GM18861 (cell line): ENCODE measurements around the gene SIK3.

Source experiments
- ATAC-seq: cut with Tn5 transposase; IDR thresholded peaks from one replicate; pipeline ENCODE4 v1.9.1; 2021; ENCODE audit not compliant: unreplicated experiment

Gene SIK3

GRCh38 chr11:116901964-116902688 lies 196.1 kb downstream of the SIK3 start:
- no peak for ATAC-seq

- ATAC-seq = no peak
Measured at GRCh38 chr11:116901211-116901610, 197.0 kb downstream of the SIK3 start.

DNA sequence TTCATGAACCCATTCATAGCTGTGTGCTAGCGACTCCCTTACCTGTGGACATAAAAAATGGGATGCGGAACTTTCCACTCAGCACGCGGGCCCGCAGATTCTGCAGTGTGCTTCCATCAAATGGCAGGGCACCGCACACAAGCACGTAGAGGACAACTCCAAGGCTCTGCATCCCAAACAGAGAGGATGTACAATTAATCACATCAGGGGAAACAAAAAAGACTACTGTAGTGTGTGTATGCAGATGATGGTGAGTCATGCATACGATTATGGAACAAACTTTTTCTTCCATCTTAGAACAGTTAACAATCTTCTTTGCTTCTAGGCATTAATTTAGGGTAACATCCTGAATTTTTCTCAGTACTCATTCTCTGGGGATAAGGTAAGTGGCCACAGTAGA lies 202.0 kb downstream of the SIK3 start:
- no peak for ATAC-seq

GRCh38 chr11:116895048-116895757 lies 203.0 kb downstream of the SIK3 start:
- no peak for ATAC-seq

DNA sequence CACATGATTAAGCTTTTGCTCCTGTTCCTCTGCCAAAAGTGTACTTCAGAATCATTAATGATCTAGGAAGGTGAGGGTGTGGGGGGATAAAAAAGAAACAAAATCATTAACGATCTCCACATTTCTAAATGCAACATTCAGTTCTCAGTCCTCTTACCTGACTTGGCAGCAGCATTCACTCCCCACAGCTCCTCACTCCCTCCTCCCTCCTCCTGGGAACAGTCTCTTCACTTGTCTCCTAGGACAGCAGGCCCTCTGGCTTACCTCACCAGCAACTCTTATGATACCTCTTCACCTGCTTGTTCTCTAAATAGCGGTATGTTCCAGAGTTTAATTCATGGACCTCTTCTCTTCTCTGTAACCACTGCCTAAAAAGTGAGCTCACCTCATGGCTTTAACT lies 204.3 kb downstream of the SIK3 start:
- ATAC-seq = no peak

DNA sequence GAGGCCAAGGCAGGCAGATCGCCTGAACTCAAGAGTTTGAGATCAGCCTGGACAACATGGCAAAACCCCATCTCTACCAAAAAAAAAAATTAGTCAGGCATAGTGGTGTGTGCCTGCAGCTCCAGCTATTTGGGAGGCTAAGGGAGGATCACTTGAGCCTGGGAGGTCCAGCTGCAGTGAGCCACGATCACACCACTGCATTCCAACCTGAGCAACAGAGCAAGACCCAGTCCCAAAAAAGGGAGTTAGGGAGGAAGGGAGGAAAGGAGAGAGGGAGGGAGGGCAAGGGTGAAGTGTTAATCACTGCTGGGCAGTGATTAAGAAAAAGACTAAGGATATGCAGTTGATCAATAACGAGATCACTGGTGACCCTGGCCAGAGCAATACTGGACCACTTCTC lies 204.8 kb downstream of the SIK3 start:
- no peak for ATAC-seq

DNA sequence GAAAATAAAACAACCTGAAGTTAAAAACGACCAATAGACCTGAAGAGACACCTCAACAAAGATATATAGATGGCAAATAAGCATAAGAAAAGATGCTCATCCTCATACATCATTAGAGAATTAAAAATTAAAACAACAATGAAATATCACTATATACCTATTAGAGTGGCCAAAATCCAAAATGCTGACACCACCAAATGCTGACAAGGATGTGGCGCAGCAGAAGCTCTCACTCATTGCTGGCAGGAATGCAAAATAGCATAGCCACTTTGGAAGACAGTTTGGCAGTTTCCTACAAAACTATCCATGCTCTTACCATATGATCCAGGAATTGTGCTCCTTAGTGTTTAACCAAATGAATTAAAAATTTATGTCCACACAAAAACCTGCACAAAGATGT lies 205.9 kb downstream of the SIK3 start:
- ATAC-seq = no peak

- no peak for ATAC-seq
Measured at GRCh38 chr11:116891746-116892145, 206.5 kb downstream of the SIK3 start.

- ATAC-seq = no peak
Measured at GRCh38 chr11:116890607-116891006, 207.6 kb downstream of the SIK3 start.

DNA sequence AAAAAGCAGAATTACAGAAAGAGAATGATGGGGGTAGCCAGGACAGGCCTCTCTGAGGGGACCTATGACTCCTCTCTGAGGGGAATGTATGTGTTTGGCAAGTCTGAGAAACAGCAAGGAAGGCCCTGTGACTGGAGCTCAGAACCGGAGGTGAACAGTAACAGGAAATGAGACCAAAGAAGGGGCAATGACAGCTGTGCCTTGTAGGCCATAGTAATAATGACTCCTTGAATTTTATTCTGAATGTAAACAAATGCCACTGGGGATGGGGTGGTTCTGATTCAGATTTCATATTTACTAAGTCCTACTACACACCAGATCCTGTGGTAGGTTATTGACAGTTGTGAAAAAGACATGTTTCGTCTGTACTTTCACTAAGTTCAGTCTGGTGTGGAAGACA lies 208.0 kb downstream of the SIK3 start:
- ATAC-seq = peak; percentile 68

DNA sequence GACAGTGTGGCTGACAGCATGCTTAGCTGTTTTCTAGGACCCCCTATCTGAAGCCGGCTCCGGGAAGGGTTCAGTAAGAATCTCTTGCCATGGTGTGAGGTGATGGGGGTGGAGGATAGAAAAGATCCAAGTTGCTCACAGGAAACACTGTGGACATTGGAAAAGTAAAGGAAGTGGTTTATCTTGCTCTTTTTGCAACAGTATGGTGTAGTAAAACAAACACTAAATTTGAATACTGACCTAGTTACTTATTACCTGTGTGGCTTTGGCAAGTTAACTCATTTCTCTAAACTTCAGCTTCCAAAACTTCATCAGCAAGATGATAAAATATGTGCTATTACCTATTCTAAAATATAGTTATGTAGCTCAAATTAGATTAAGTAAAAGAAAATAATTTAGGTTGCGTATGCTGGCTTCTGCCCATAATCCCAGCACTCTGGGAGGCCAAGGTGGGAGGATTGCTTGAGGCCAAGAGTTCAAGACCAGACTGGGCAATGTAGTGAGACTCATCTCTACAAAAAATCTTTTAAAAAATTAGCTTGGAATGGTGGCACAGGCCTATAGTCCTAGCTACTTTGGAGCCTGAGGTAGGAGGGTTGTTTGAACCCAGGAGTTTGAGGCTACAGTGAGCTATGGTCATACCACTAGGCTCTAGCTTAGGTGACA lies 209.2 kb downstream of the SIK3 start:
- ATAC-seq = no peak

- ATAC-seq = no peak
Measured at GRCh38 chr11:116888024-116888423, 210.2 kb downstream of the SIK3 start.

- ATAC-seq = no peak
Measured at GRCh38 chr11:116885951-116886655, 212.1 kb downstream of the SIK3 start.

- no peak for ATAC-seq
Measured at GRCh38 chr11:116882386-116882785, 215.8 kb downstream of the SIK3 start.

DNA sequence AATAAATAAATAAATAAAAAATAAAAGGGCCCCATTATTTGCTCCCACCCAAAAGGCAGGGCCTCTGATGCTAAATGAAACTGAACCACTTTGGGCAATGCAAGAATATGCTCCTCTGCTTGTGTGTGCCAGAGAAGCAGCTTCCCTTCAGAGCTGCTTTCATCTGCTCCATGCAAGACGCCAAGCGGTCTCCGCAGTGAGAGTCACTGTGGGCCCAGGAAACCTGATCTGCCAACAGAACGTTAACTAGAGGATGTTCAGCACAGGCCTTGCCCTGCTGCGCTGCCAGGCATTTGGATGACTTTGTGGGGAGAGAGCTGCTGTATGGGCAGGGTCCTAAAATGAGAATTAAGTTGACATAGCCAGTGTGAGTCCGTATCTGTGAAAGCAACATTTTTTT lies 217.1 kb downstream of the SIK3 start:
- no peak for ATAC-seq

DNA sequence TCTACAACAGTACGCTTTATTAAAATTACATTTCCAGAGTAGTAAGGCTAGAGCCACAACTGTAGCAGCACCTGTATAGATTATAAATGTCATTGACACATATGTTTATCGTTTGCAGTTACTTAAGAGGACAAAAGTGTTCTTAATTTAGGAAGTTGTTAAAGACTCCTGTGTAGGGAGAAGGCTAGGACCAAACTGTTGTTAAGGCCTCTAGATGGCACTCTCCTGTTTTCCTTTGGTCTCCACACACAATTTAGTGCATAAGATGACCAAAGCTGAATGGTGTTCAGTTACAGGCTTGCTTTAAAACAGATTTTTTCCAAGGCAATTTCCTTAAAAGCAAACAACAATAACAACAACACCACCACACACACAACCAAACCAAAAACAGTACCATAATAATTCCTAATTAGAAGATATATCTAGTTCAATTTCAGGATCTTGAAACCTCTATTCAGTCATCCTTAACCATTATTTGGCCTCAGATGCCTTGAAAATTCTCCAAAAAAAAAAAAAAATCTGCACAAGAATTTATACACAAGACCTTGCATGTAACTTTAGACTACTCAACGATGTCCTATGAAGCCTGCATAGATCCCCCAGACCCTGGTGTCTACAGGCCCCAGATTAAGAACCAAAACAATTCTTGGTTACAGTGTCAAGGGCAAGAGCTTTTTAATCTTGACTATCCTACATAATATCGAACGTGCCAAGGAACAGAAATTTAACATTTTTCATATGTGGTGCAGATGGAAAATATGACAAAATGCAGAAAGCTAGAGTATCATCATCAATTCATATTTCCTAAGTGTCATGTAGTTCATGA lies 218.2 kb downstream of the SIK3 start:
- no peak for ATAC-seq

DNA sequence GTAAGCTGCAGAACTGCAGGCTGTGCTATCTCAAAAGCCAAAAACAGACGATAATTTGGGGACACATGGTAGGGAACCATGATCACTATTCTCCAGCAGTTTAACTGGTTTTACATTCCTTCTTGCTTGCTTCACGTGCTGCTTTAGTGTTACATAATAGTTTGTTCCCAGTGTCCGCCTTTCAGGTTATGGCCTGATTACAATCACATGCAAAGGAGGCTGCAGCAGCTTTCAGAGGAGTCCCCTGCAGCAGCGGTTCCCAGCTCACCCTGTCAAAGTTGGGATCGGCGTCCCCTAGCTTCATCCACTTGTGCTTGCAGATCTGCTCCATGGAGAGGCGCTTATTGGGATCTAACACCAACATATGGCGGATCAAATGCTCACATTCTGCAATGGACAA lies 221.6 kb downstream of the SIK3 start:
- ATAC-seq = no peak

GRCh38 chr11:116875194-116875593 lies 223.0 kb downstream of the SIK3 start:
- ATAC-seq = no peak

DNA sequence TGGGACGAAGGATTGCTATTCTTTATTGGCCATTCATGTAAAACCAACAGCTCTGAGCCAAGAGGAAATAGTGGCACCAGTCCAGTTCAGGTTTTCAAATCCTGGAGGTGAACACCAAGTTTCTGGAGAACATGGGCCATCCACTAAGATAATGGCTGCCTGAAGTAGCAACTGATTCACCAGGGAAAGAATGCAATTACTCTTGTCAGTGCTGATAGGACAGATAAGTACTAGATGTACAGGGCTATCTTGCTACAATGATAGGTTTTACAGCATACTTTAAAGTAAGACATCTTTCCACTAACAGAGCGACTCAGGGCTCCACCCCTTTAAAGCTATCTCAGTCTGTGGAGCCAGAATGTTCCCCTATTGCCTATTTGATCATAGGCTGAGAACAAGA lies 224.0 kb downstream of the SIK3 start:
- ATAC-seq = no peak

DNA sequence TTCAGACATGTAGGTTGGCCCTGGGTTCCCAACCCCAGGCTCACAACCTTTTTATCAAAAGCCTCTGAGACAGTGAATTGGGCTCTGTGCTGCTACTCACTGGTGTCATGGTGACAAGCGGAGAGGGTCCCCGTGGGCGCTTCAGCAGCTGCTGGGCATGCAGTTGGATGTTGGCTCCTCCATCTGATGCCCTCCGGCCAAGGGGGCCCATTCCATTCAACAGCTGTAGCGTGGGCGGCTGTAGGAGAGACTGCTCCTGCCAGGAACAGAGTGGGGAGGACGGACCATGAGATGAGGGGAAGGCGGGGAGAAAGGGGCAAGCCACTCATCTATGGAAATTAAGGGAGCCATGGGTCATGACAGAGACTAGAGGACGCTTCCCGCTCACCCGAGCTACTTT lies 224.8 kb downstream of the SIK3 start:
- ATAC-seq = no peak

DNA sequence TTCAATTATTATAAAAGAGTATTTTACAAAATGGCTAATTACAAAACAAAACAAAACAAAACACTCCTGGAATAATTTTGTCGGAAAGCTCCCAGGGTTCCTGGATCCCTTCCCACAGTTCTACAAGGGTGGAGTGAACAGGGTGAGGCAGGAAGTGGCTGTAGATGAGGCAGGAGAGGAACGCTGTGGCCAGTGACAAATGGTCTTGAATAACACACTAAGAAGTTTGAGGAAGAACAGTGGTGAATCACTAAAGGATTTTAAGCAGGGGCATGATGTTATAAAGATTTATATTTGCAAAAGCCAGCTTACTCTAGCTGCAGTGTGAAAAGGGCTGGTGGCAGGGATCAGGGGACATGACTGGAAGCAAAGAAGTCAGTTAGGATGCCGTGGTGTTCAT lies 227.0 kb downstream of the SIK3 start:
- no peak for ATAC-seq
